ENCODE data around the gene FGFR2.

The FGFR2 gene

DNA sequence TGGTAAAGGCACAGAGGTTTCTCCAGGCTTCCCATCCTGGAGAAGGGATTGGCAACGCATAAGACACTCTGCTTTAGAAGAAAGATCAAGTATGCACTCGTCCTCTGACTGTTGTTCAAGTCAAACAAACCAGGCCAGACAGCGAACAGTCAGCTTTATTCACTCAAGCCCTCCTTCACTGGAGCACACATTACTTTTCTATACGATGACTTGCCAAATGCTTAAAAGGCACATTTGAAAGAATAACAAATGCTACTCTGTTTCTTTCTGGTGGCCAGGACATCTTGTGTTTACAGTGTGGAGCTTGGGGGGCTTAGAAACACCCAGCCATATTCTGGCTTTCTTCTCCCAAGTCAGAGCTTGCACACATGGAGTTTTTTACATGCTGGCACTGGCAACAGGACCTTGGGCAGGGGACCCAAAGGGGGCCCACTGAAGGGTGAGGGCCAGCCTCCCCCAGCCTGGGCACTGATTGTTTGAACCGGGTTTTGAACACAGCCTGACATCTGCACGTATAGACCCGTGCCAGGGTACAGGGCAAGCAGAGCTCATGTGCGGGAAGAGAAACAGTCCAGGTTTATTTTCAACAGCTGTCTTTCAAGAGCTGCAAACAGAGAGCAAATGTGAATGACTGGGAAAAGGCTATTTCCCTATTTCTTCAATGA lies 33.3 kb upstream of the FGFR2 start:
- no peak overlapping the region for H3K27ac ChIP-seq
- H3K9me3 ChIP-seq (ENCODE audit: low read depth, low read length): no peaks in the 10 kb centered on the region
- H3K4me3 ChIP-seq: no peak overlapping the region
- TF ChIP-seq FOXP2 (optimal IDR thresholded peaks at IDR 0.05; ENCODE audit: control extremely low read depth, extremely low read length, insufficient read depth): no peak
- TF ChIP-seq POLR2AphosphoS5 (IDR thresholded peaks at IDR 0.05; ENCODE audit: borderline replicate concordance, low read depth, low read length): no peak
- no peak for TF ChIP-seq EZH2 (IDR thresholded peaks at IDR 0.05)
- no peaks in the 10 kb centered on the region for H3K36me3 ChIP-seq (ENCODE audit: insufficient read depth, low read length)
- H3K9ac ChIP-seq (ENCODE audit: insufficient read length): no peak overlapping the region
- no peak for DNase-seq (ENCODE audit: low read depth, low spot score)

GRCh38 chr10:121628859-121629258 lies 30.6 kb upstream of the FGFR2 start:
- H3K9ac ChIP-seq (ENCODE audit: insufficient read length): no peak overlapping the region
- H3K27ac ChIP-seq: no peak overlapping the region
- H3K36me3 ChIP-seq (ENCODE audit: insufficient read depth, low read length): no peaks in the 10 kb centered on the region
- DNase-seq (ENCODE audit: low read depth, low spot score): no peak
- no peak overlapping the region for H3K4me3 ChIP-seq
- H3K9me3 ChIP-seq (ENCODE audit: low read depth, low read length): no peaks in the 10 kb centered on the region
- no peak for TF ChIP-seq FOXP2 (optimal IDR thresholded peaks at IDR 0.05; ENCODE audit: control extremely low read depth, extremely low read length, insufficient read depth)
- no peak for TF ChIP-seq POLR2AphosphoS5 (IDR thresholded peaks at IDR 0.05; ENCODE audit: borderline replicate concordance, low read depth, low read length)
- TF ChIP-seq EZH2 (IDR thresholded peaks at IDR 0.05): no peak

- TF ChIP-seq FOXP2 (optimal IDR thresholded peaks at IDR 0.05; ENCODE audit: control extremely low read depth, extremely low read length, insufficient read depth) (no peak), POLR2AphosphoS5 (IDR thresholded peaks at IDR 0.05; ENCODE audit: borderline replicate concordance, low read depth, low read length) (no peak), EZH2 (IDR thresholded peaks at IDR 0.05) (no peak)
- DNase-seq (ENCODE audit: low read depth, low spot score): no peak
- H3K9ac ChIP-seq (ENCODE audit: insufficient read length): no peak overlapping the region
- H3K9me3 ChIP-seq (ENCODE audit: low read depth, low read length): no peaks in the 10 kb centered on the region
- H3K4me3 ChIP-seq: no peak overlapping the region
- no peak overlapping the region for H3K27ac ChIP-seq
- no peaks in the 10 kb centered on the region for H3K36me3 ChIP-seq (ENCODE audit: insufficient read depth, low read length)
Measured at GRCh38 chr10:121627876-121628581, 29.8 kb upstream of the FGFR2 start.

DNA sequence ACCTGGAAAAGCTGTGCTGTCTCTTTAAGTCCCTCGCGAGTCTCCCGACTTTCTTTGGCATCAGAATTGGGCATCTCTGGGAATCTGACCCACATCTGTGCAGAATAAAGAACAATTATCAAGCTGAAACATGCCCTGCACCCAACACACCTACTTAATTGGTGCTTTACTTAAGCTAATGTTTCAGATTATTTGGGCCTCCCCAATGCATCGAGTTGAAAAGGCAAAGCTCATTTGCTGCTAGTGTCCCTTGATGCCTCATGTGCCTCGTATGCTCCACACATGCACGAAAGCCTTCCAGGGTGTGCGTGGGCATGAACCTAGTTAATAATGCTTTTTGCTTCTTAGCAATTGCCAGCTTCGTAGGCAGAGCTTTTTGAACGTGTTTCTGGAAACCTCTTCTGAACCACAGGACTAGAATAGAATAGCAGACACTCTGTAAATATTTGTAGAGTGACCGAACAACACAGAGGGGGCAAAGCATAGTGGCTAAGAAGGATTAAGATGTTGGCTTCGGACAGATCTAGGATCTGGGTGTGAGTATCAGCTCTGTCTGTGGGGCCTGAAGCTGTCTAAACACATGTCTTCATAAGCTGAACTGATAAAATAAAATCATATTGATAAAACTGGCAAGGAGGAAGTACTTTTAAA lies 26.7 kb upstream of the FGFR2 start:
- Histone ChIP-seq H3K9me3 (ENCODE audit: low read depth, low read length) (no peaks in the 10 kb centered on the region), H3K4me3 (no peak overlapping the region), H3K9ac (ENCODE audit: insufficient read length) (no peak overlapping the region), H3K27ac (no peak overlapping the region), H3K36me3 (ENCODE audit: insufficient read depth, low read length) (no peaks in the 10 kb centered on the region)
- no peak for DNase-seq (ENCODE audit: low read depth, low spot score)
- TF ChIP-seq EZH2 (IDR thresholded peaks at IDR 0.05): no peak
- no peak for TF ChIP-seq FOXP2 (optimal IDR thresholded peaks at IDR 0.05; ENCODE audit: control extremely low read depth, extremely low read length, insufficient read depth)
- no peak for TF ChIP-seq POLR2AphosphoS5 (IDR thresholded peaks at IDR 0.05; ENCODE audit: borderline replicate concordance, low read depth, low read length)

- Histone ChIP-seq H3K9me3 (ENCODE audit: low read depth, low read length) (no peaks in the 10 kb centered on the region), H3K4me3 (no peak overlapping the region), H3K9ac (ENCODE audit: insufficient read length) (no peak overlapping the region), H3K36me3 (ENCODE audit: insufficient read depth, low read length) (no peaks in the 10 kb centered on the region), H3K27ac (no peak overlapping the region)
- no peak for TF ChIP-seq FOXP2 (optimal IDR thresholded peaks at IDR 0.05; ENCODE audit: control extremely low read depth, extremely low read length, insufficient read depth)
- TF ChIP-seq POLR2AphosphoS5 (IDR thresholded peaks at IDR 0.05; ENCODE audit: borderline replicate concordance, low read depth, low read length): no peak
- no peak for TF ChIP-seq EZH2 (IDR thresholded peaks at IDR 0.05)
- no peak for DNase-seq (ENCODE audit: low read depth, low spot score)
Measured at GRCh38 chr10:121618906-121619305, 20.7 kb upstream of the FGFR2 start.

DNA sequence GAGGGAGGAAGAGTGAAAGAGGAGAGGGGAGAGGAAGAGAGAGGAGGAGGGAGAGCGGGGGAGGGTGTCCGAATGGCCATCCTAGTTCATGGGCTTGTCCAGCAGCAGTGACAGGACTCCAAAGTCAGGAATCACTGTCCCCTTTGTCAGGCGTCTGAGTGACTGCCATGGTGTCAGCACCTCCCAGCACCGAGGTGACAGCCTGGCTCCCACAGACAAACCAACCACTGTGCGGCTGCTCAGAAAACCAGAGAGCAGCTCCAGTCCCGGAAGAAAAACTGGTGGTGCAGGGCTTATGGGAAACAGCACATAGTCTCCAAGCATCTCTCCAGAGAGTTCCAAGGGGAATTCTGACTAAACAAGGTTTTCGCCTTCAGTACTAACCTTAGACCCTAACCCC lies 18.9 kb upstream of the FGFR2 start:
- no peaks in the 10 kb centered on the region for H3K36me3 ChIP-seq (ENCODE audit: insufficient read depth, low read length)
- no peak overlapping the region for H3K4me3 ChIP-seq
- no peak overlapping the region for H3K27ac ChIP-seq
- no peak for TF ChIP-seq EZH2 (IDR thresholded peaks at IDR 0.05)
- no peak for TF ChIP-seq FOXP2 (optimal IDR thresholded peaks at IDR 0.05; ENCODE audit: control extremely low read depth, extremely low read length, insufficient read depth)
- no peak for TF ChIP-seq POLR2AphosphoS5 (IDR thresholded peaks at IDR 0.05; ENCODE audit: borderline replicate concordance, low read depth, low read length)
- H3K9ac ChIP-seq (ENCODE audit: insufficient read length): no peak overlapping the region
- DNase-seq (ENCODE audit: low read depth, low spot score): no peak
- no peaks in the 10 kb centered on the region for H3K9me3 ChIP-seq (ENCODE audit: low read depth, low read length)

GRCh38 chr10:121616291-121616690 lies 18.0 kb upstream of the FGFR2 start:
- H3K27ac ChIP-seq: no peak overlapping the region
- DNase-seq (ENCODE audit: low read depth, low spot score): no peak
- H3K9ac ChIP-seq (ENCODE audit: insufficient read length): no peak overlapping the region
- H3K4me3 ChIP-seq: no peak overlapping the region
- no peaks in the 10 kb centered on the region for H3K36me3 ChIP-seq (ENCODE audit: insufficient read depth, low read length)
- no peaks in the 10 kb centered on the region for H3K9me3 ChIP-seq (ENCODE audit: low read depth, low read length)
- TF ChIP-seq EZH2 (IDR thresholded peaks at IDR 0.05) (no peak), POLR2AphosphoS5 (IDR thresholded peaks at IDR 0.05; ENCODE audit: borderline replicate concordance, low read depth, low read length) (no peak)

- Histone ChIP-seq H3K9ac (ENCODE audit: insufficient read length) (no peak overlapping the region), H3K4me3 (no peak overlapping the region), H3K9me3 (ENCODE audit: low read depth, low read length) (no peaks in the 10 kb centered on the region), H3K27ac (no peak overlapping the region), H3K36me3 (ENCODE audit: insufficient read depth, low read length) (no peaks in the 10 kb centered on the region)
- TF ChIP-seq EZH2 (IDR thresholded peaks at IDR 0.05) (no peak), POLR2AphosphoS5 (IDR thresholded peaks at IDR 0.05; ENCODE audit: borderline replicate concordance, low read depth, low read length) (no peak), FOXP2 (optimal IDR thresholded peaks at IDR 0.05; ENCODE audit: control extremely low read depth, extremely low read length, insufficient read depth) (no peak)
- DNase-seq (ENCODE audit: low read depth, low spot score): no peak
Measured at GRCh38 chr10:121615836-121616235, 17.6 kb upstream of the FGFR2 start.

Measured in SK-N-MC (cell line).